Panc1 (cell line): ENCODE measurements around the gene GRHL3. TPM values are rescaled to one million over a fixed set of nuclear protein-coding genes. Genes with fewer than 3 reads are reported as not detected.

Experiments used
- ATAC-seq: fragments of 200-7000 bp; cut with Tn5 transposase; 2 replicates; pipeline ENCODE4 v1.9.1; 2020; ENCODE audit warnings: mild to moderate bottlenecking, moderate library complexity
- BruUV-seq: library from RNA; stranded (reverse); fragments of 400-500 nt; replicated peaks from 2 replicates; lab custom pipeline; 2021; lab: Mats Ljungman, UMichigan
- CTCF ChIA-PET: fragments of 300-600 bp; sonication (Branson Sonifier 250); formaldehyde crosslinking; loops from one replicate; lab custom pipeline; 2022; ENCODE audit warnings: antibody characterized with exemption; lab: Charles Lee
- POLR2A ChIA-PET: fragments of 300-600 bp; sonication (Branson Sonifier 250); formaldehyde crosslinking; loops from one replicate; lab custom pipeline; 2022; ENCODE audit warnings: antibody characterized with exemption; lab: Charles Lee
- DNase-seq: peaks from one replicate; pipeline ENCODE4 v3.0.0-alpha.2; 2010; ENCODE audit warnings: low read depth, low spot score
- H3K27ac ChIP-seq: 2 replicates; pipeline ENCODE4 v1.5.1; 2011; ENCODE audit warnings: mild to moderate bottlenecking, low read length, inconsistent platforms
- H3K27me3 ChIP-seq: fragments of 200-500 bp; sonication (Bioruptor generic); 2 replicates; pipeline ENCODE4 v1.6.0; 2014; ENCODE audit warnings: low read length, inconsistent platforms; ENCODE audit not compliant: control insufficient read depth, insufficient read depth
- H3K36me3 ChIP-seq: fragments of 200-500 bp; sonication (Bioruptor generic); 2 replicates; pipeline ENCODE4 v1.5.1; 2014; ENCODE audit warnings: inconsistent platforms, mild to moderate bottlenecking, low read length, moderate library complexity; ENCODE audit not compliant: control insufficient read depth, insufficient read depth
- H3K4me1 ChIP-seq: 2 replicates; pipeline ENCODE4 v1.5.1; 2011; ENCODE audit warnings: inconsistent platforms, mild to moderate bottlenecking, low read length, moderate library complexity; ENCODE audit not compliant: control insufficient read depth, insufficient read depth
- H3K4me3 ChIP-seq, 2 experiments: 2 replicates each; pipeline ENCODE4 v1.5.1; 2011 to 2012; ENCODE audit warnings: low read depth in 2 of 2, low read length in 2 of 2, mild to moderate bottlenecking in 2 of 2, inconsistent platforms in 1 of 2, moderate library complexity in 1 of 2
- H3K9me3 ChIP-seq: fragments of 200-500 bp; sonication (Bioruptor generic); 2 replicates; pipeline ENCODE4 v1.5.1; 2014; ENCODE audit warnings: low read depth, mild to moderate bottlenecking, inconsistent platforms, low read length, moderate library complexity; ENCODE audit not compliant: control insufficient read depth, insufficient read depth
- CTCF ChIP-seq: fragments of 450-650 bp; IDR thresholded peaks from 2 replicates; pipeline ENCODE4 v1.5.1; 2017; ENCODE audit warnings: mild to moderate bottlenecking
- POLR2AphosphoS5 ChIP-seq: IDR thresholded peaks from 2 replicates; pipeline ENCODE4 v1.6.1; 2012; ENCODE audit warnings: mild to moderate bottlenecking, low read depth, low read length, moderate library complexity
- REST ChIP-seq, 2 experiments: IDR thresholded peaks; 2 replicates each; pipeline ENCODE4 v1.6.1; 2011 to 2012; ENCODE audit warnings: low read depth in 2 of 2, control low read depth in 1 of 2, low read length in 1 of 2, mild to moderate bottlenecking in 1 of 2, moderate library complexity in 1 of 2; ENCODE audit not compliant: insufficient read depth in 1 of 2
- SIN3A ChIP-seq: IDR thresholded peaks from 2 replicates; pipeline ENCODE4 v1.6.1; 2012; ENCODE audit warnings: low read depth, mild to moderate bottlenecking, low read length, moderate library complexity, borderline replicate concordance; ENCODE audit not compliant: insufficient read depth
- TCF7L2 ChIP-seq: IDR thresholded peaks from 2 replicates; pipeline ENCODE4 v1.6.1; 2011; ENCODE audit warnings: mild to moderate bottlenecking, low read depth, low read length, inconsistent platforms
- in situ Hi-C: cut with HindIII; loops from 2 replicates; pipeline ENCODE4 v1.10.0; 2016; ENCODE audit warnings: low sequenced_read_pairs, low pct_unique_long_range_greater_than_20kb
- intact Hi-C: fragments of 100-400 bp; cut with micrococcal nuclease; formaldehyde crosslinking; loops from one replicate; pipeline ENCODE4 v1.10.0; 2022; ENCODE audit not compliant: unreplicated experiment
- total RNA-seq: library from RNA; stranded (reverse); gene quantifications from one replicate; pipeline ENCODE4 v1.2.1, GENCODE V29; 2021; ENCODE audit not compliant: unreplicated experiment

Gene GRHL3
- total RNA-seq, 1 experiment from 2014 or later: 16.7 TPM

- TF ChIP-seq CTCF (no peak), TCF7L2 (no peak), REST (IDR thresholded peaks at IDR 0.05; ENCODE audit: insufficient read depth in 1 of 2, low read depth in 2 of 2, low read length in 1 of 2) (no peak)
- Histone ChIP-seq H3K36me3 (no peaks in the 10 kb centered on the region), H3K4me1 (peaks cover 3% of the 10 kb centered on the region), H3K27ac (peak overlapping the region; percentile 35; the same call in 1 of the 2 replicates), H3K4me3 (no peak overlapping the region), H3K27me3 (no peaks in the 10 kb centered on the region), H3K9me3 (no peaks in the 10 kb centered on the region)
- BruUV-seq: no TSS peak
- intact Hi-C loops: no loop called here
- DNase-seq (no peak), ATAC-seq (no peak)
- in situ Hi-C loops: no loop called here
- ChIA-PET POLR2A (interaction anchor here (0.6 kb wide), 1 partner anchor 144 kb away, joined by 3 read pairs; no protein-coding TSS in a partner anchor), CTCF (no interaction called here)
These were observed 61.4 kb downstream of the GRHL3 start for GRCh38 chr1:24380508-24380907.

- Histone ChIP-seq H3K27ac (no peak overlapping the region; the same call in 1 of the 2 replicates), H3K27me3 (no peaks in the 10 kb centered on the region), H3K4me3 (no peak overlapping the region), H3K36me3 (no peaks in the 10 kb centered on the region), H3K4me1 (no peaks in the 10 kb centered on the region; the same call in 1 of the 2 replicates), H3K9me3 (no peaks in the 10 kb centered on the region)
- BruUV-seq: no TSS peak
- ATAC-seq (no peak), DNase-seq (no peak)
- ChIA-PET CTCF (no interaction called here), POLR2A (no interaction called here)
- no peak for TF ChIP-seq CTCF
- no peak for TF ChIP-seq REST (IDR thresholded peaks at IDR 0.05; ENCODE audit: insufficient read depth in 1 of 2, low read depth in 2 of 2, low read length in 1 of 2)
- TF ChIP-seq SIN3A: no peak
- TF ChIP-seq POLR2AphosphoS5: no peak
- no peak for TF ChIP-seq TCF7L2
- intact Hi-C loops: no loop called here
- in situ Hi-C loops: no loop called here
These were observed 62.1 kb downstream of the GRHL3 start for GRCh38 chr1:24381256-24381655.
